ENCODE results near the gene NRCAM.

Gene NRCAM

GRCh38 chr7:108499566-108499965 is 43.3 kb upstream of the NRCAM start:
- ATAC-seq = no peak
- TF ChIP-seq PATZ1 (CRISPR knock-in tag; IDR thresholded peaks at IDR 0.05; ENCODE audit: borderline replicate concordance) (no peak), ESRRG (CRISPR knock-in tag; IDR thresholded peaks at IDR 0.05) (no peak), CSDC2 (CRISPR knock-in tag; IDR thresholded peaks at IDR 0.05) (no peak), CSRNP3 (CRISPR knock-in tag; IDR thresholded peaks at IDR 0.05) (no peak), ZC3H10 (CRISPR knock-in tag; IDR thresholded peaks at IDR 0.05) (no peak), CREB5 (CRISPR knock-in tag; IDR thresholded peaks at IDR 0.05; ENCODE audit: low read depth) (no peak), GLIS3 (CRISPR knock-in tag; IDR thresholded peaks at IDR 0.05) (no peak), OSR1 (CRISPR knock-in tag; IDR thresholded peaks at IDR 0.05) (no peak), TSHZ2 (CRISPR knock-in tag; IDR thresholded peaks at IDR 0.05) (no peak), ISL1 (CRISPR knock-in tag; IDR thresholded peaks at IDR 0.05) (no peak), ZNF565 (CRISPR knock-in tag; conservative IDR thresholded peaks at IDR 0.05; ENCODE audit: low read depth) (no peak), ZNF70 (CRISPR knock-in tag; IDR thresholded peaks at IDR 0.05) (no peak), TOX (CRISPR knock-in tag; IDR thresholded peaks at IDR 0.05; ENCODE audit: borderline replicate concordance) (no peak), ZFP30 (CRISPR knock-in tag; IDR thresholded peaks at IDR 0.05) (no peak), ZFP3 (CRISPR knock-in tag; IDR thresholded peaks at IDR 0.05) (no peak), ZNF8 (CRISPR knock-in tag; IDR thresholded peaks at IDR 0.05) (no peak), PPARA (CRISPR knock-in tag; IDR thresholded peaks at IDR 0.05; ENCODE audit: borderline replicate concordance) (no peak), BACH2 (CRISPR knock-in tag; IDR thresholded peaks at IDR 0.05; ENCODE audit: borderline replicate concordance) (no peak)

- TF ChIP-seq SNAI2 (CRISPR knock-in tag; IDR thresholded peaks at IDR 0.05) (no peak), PPARA (CRISPR knock-in tag; IDR thresholded peaks at IDR 0.05; ENCODE audit: borderline replicate concordance) (no peak), TSHZ2 (CRISPR knock-in tag; IDR thresholded peaks at IDR 0.05) (no peak), POU6F1 (CRISPR knock-in tag; IDR thresholded peaks at IDR 0.05; ENCODE audit: borderline replicate concordance, low read depth) (no peak), GLIS3 (CRISPR knock-in tag; IDR thresholded peaks at IDR 0.05) (no peak)
- no peak for ATAC-seq
Measured at GRCh38 chr7:108498481-108498880, 42.2 kb upstream of the NRCAM start.
